Neural cell (in vitro differentiated cells): Measurements from ENCODE around the gene MAML3. TPM values are rescaled to one million over a fixed set of nuclear protein-coding genes. Genes with fewer than 3 reads are reported as not detected.

Source experiments
- H2AFZ ChIP-seq: fragments of 200-600, 300-800 bp; sonication (generic), shearing (Covaris generic); 2 replicates; pipeline ENCODE4 v1.6.0; 2014; ENCODE audit warnings: low read depth, mild to moderate bottlenecking, antibody characterized with exemption, low read length, moderate library complexity
- H3F3A ChIP-seq: fragments of 200-600 bp; shearing (Covaris generic); 2 replicates; pipeline ENCODE4 v1.6.1; 2016; ENCODE audit warnings: mild to moderate bottlenecking, moderate library complexity, mixed read lengths, antibody characterized with exemption, low read length; ENCODE audit not compliant: insufficient read depth, poor library complexity, severe bottlenecking
- H3K27ac ChIP-seq: fragments of 200-600, 300-800 bp; sonication (generic), shearing (Covaris generic); 2 replicates; pipeline ENCODE4 v1.5.1; 2014; ENCODE audit warnings: mild to moderate bottlenecking, low read length, moderate library complexity
- H3K27me3 ChIP-seq: fragments of 300-800, 200-600 bp; sonication (generic), shearing (Covaris generic); 2 replicates; pipeline ENCODE4 v1.6.0; 2014; ENCODE audit warnings: mild to moderate bottlenecking, low read depth, low read length, moderate library complexity; ENCODE audit not compliant: insufficient read depth
- H3K36me3 ChIP-seq: fragments of 300-800, 200-600 bp; sonication (generic), shearing (Covaris generic); 2 replicates; pipeline ENCODE4 v1.5.1; 2014; ENCODE audit warnings: mild to moderate bottlenecking, antibody characterized with exemption, low read length, moderate library complexity; ENCODE audit not compliant: insufficient read depth
- H3K4me2 ChIP-seq: fragments of 300-800, 200-600 bp; sonication (generic), shearing (Covaris generic); 2 replicates; pipeline ENCODE4 v1.6.0; 2014; ENCODE audit warnings: mild to moderate bottlenecking, low read length
- H3K4me3 ChIP-seq: fragments of 300-800, 200-600 bp; sonication (generic), shearing (Covaris generic); 2 replicates; pipeline ENCODE4 v1.5.1; 2014; ENCODE audit warnings: mild to moderate bottlenecking, low read length, moderate library complexity
- H3K79me2 ChIP-seq: fragments of 200-600 bp; shearing (Covaris generic); replicated peaks from 2 replicates; pipeline ENCODE4 v1.6.0; 2014; ENCODE audit warnings: mild to moderate bottlenecking, low read length, moderate library complexity; ENCODE audit not compliant: insufficient read depth
- H3K9ac ChIP-seq: fragments of 300-800, 200-600 bp; sonication (generic), shearing (Covaris generic); 2 replicates; pipeline ENCODE4 v1.6.1; 2016; ENCODE audit warnings: mild to moderate bottlenecking, low read length, mixed read lengths
- H3K9me2 ChIP-seq: fragments of 200-600 bp; shearing (Covaris generic); 2 replicates; pipeline ENCODE4 v1.6.1; 2016; ENCODE audit warnings: mild to moderate bottlenecking, low read length, mixed read lengths; ENCODE audit not compliant: insufficient read depth
- H3K9me3 ChIP-seq: fragments of 200-600, 300-800 bp; sonication (generic), shearing (Covaris generic); 2 replicates; pipeline ENCODE4 v1.6.1; 2016; ENCODE audit warnings: mild to moderate bottlenecking, mixed run types, low read length, moderate library complexity, mixed read lengths
- H4K20me1 ChIP-seq: fragments of 200-600 bp; shearing (Covaris generic); 2 replicates; pipeline ENCODE4 v1.6.1; 2016; ENCODE audit warnings: mild to moderate bottlenecking, mixed run types; ENCODE audit not compliant: insufficient read depth
- EP300 ChIP-seq: fragments of 450-650 bp; conservative IDR thresholded peaks from 2 replicates; pipeline ENCODE4 v1.6.1; 2014; ENCODE audit warnings: antibody characterized with exemption, mild to moderate bottlenecking, moderate library complexity; ENCODE audit not compliant: poor library complexity, severe bottlenecking
- EZH2 ChIP-seq: fragments of 200-600, 300-800 bp; shearing (Covaris generic), sonication (generic); IDR thresholded peaks from 2 replicates; pipeline ENCODE4 v1.6.1; 2014; ENCODE audit warnings: antibody characterized with exemption, low read length, borderline replicate concordance, mild to moderate bottlenecking; ENCODE audit not compliant: insufficient read depth, poor library complexity, severe bottlenecking
- MXI1 ChIP-seq: fragments of 450-650 bp; conservative IDR thresholded peaks from 2 replicates; pipeline ENCODE4 v1.6.1; 2014; ENCODE audit warnings: antibody characterized with exemption, mild to moderate bottlenecking; ENCODE audit not compliant: poor library complexity, severe bottlenecking
- POLR2AphosphoS5 ChIP-seq: IDR thresholded peaks from 2 replicates; pipeline ENCODE4 v1.6.1; 2012
- RAD21 ChIP-seq: fragments of 450-650 bp; conservative IDR thresholded peaks from 2 replicates; pipeline ENCODE4 v1.6.1; 2014; ENCODE audit warnings: antibody characterized with exemption, mild to moderate bottlenecking, moderate library complexity
- REST ChIP-seq: IDR thresholded peaks from 2 replicates; pipeline ENCODE4 v1.6.1; 2012; ENCODE audit warnings: borderline replicate concordance
- SMC3 ChIP-seq: fragments of 450-650 bp; conservative IDR thresholded peaks from 2 replicates; pipeline ENCODE4 v1.6.1; 2014; ENCODE audit warnings: antibody characterized with exemption, mild to moderate bottlenecking, moderate library complexity; ENCODE audit not compliant: poor library complexity
- TAF1 ChIP-seq: IDR thresholded peaks from 2 replicates; pipeline ENCODE4 v1.6.1; 2012; ENCODE audit warnings: low read depth
- polyA plus RNA-seq: library from polyadenylated mRNA; depleted of rRNA; stranded (reverse); fragments of >200 nt; gene quantifications from 2 replicates; pipeline ENCODE4 v1.2.3, GENCODE V29; 2014
- TF ChIP-seq, protein P1 (sequence below): fragments of 450-650 bp; IDR thresholded peaks from 2 replicates; pipeline ENCODE4 v1.5.1; 2014; ENCODE audit warnings: antibody characterized with exemption, mild to moderate bottlenecking, moderate library complexity; ENCODE audit not compliant: poor library complexity, severe bottlenecking

MAML3 gene
- polyA plus RNA-seq, 1 donor from 2014 or later, result 10.2 TPM

DNA sequence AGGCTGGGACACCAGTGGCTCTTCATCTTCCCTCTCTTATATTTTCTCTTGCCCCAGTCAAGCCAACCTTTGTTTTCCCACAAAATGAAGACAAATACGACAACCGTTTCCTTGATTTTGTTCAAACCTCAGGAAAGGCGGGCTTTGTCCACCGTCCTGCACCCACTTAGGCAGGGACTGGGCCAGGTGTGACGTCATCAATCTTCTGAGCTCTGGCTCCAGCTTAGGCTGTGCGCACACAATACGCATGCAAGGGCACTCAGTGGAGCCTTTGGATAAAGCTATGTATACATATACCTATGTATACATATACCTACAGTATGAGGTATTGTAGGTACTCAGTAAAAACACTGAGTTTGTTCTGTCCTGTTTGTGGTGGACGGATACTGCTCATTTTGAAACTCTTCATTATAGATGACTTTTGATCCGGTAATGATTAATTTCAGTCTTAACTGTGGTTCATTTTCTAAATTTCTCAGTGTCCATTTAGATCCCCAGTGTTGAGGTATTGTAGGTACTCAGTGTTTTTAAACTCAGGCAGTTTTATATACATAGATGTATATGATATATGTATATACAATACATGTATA lies 293.5 kb downstream of the MAML3 start:
- Histone ChIP-seq H3K9ac (no peak overlapping the region), H3K27me3 (no peaks in the 10 kb centered on the region), H3K27ac (no peak overlapping the region), H3K36me3 (no peaks in the 10 kb centered on the region), H3K9me2 (no peaks in the 10 kb centered on the region), H3F3A (no peaks in the 10 kb centered on the region), H3K4me2 (no peak overlapping the region), H4K20me1 (no peaks in the 10 kb centered on the region), H3K9me3 (no peaks in the 10 kb centered on the region), H2AFZ (no peak overlapping the region), H3K79me2 (peaks cover 5% of the 10 kb centered on the region), H3K4me3 (no peak overlapping the region)
- TF ChIP-seq SMC3 (no peak), EZH2 (no peak), REST (no peak), MXI1 (no peak), RAD21 (no peak), EP300 (no peak), TAF1 (no peak), POLR2AphosphoS5 (no peak)
- TF ChIP-seq, protein P1, sequence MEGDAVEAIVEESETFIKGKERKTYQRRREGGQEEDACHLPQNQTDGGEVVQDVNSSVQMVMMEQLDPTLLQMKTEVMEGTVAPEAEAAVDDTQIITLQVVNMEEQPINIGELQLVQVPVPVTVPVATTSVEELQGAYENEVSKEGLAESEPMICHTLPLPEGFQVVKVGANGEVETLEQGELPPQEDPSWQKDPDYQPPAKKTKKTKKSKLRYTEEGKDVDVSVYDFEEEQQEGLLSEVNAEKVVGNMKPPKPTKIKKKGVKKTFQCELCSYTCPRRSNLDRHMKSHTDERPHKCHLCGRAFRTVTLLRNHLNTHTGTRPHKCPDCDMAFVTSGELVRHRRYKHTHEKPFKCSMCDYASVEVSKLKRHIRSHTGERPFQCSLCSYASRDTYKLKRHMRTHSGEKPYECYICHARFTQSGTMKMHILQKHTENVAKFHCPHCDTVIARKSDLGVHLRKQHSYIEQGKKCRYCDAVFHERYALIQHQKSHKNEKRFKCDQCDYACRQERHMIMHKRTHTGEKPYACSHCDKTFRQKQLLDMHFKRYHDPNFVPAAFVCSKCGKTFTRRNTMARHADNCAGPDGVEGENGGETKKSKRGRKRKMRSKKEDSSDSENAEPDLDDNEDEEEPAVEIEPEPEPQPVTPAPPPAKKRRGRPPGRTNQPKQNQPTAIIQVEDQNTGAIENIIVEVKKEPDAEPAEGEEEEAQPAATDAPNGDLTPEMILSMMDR, result no peak

- TF ChIP-seq, protein P1, result no peak
- TF ChIP-seq POLR2AphosphoS5 (no peak), RAD21 (no peak), EP300 (no peak), EZH2 (no peak), MXI1 (no peak), TAF1 (no peak), SMC3 (no peak), REST (no peak)
- Histone ChIP-seq H3K27ac (no peak overlapping the region), H3K9me2 (no peaks in the 10 kb centered on the region), H2AFZ (no peak overlapping the region), H3K36me3 (no peaks in the 10 kb centered on the region), H4K20me1 (no peaks in the 10 kb centered on the region), H3K27me3 (no peaks in the 10 kb centered on the region), H3K9ac (no peak overlapping the region), H3K79me2 (peaks cover 5% of the 10 kb centered on the region), H3K4me2 (no peak overlapping the region), H3K9me3 (no peaks in the 10 kb centered on the region), H3K4me3 (no peak overlapping the region), H3F3A (no peaks in the 10 kb centered on the region)
These were observed 294.1 kb downstream of the MAML3 start for GRCh38 chr4:139859876-139860275.
